GM12878 (cell line): ENCODE measurements around the gene CEP170B.

Experiments used
- IKZF1 ChIP-seq: fragments of 450-650 bp; conservative IDR thresholded peaks from 2 replicates; pipeline ENCODE4 v1.6.1; 2017; ENCODE audit warnings: antibody characterized with exemption, mild to moderate bottlenecking
- POLR2A ChIP-seq: IDR thresholded peaks from 2 replicates; pipeline ENCODE4 v1.6.1; 2011; ENCODE audit warnings: low read depth, mild to moderate bottlenecking, low read length
- SUZ12 ChIP-seq: fragments of 200-600 bp; sonication (generic); IDR thresholded peaks from one replicate; pipeline ENCODE4 v1.6.1; 2018; ENCODE audit warnings: antibody characterized with exemption, mild to moderate bottlenecking; ENCODE audit not compliant: unreplicated experiment
- ZBTB40 ChIP-seq: fragments of 450-650 bp; IDR thresholded peaks from 2 replicates; pipeline ENCODE4 v1.6.1; 2016; ENCODE audit warnings: mild to moderate bottlenecking, moderate library complexity, borderline replicate concordance

GRCh38 chr14:104843442-104844305, 21.4 kb upstream of the CEP170B start:
- TF ChIP-seq IKZF1: no peak
- no peak for TF ChIP-seq ZBTB40
- TF ChIP-seq POLR2A: no peak
- TF ChIP-seq SUZ12: no peak
